Measurements from ENCODE around the gene ATAD2B.

- no peak for TF ChIP-seq CREB5 (CRISPR knock-in tag; IDR thresholded peaks at IDR 0.05; ENCODE audit: low read depth)
- TF ChIP-seq PATZ1 (CRISPR knock-in tag; IDR thresholded peaks at IDR 0.05; ENCODE audit: borderline replicate concordance) = no peak
- TF ChIP-seq ARNTL (CRISPR knock-in tag; IDR thresholded peaks at IDR 0.05; ENCODE audit: borderline replicate concordance, low read depth) = no peak
- TF ChIP-seq SNAI2 (CRISPR knock-in tag; IDR thresholded peaks at IDR 0.05) = no peak
- TF ChIP-seq CSRNP3 (CRISPR knock-in tag; IDR thresholded peaks at IDR 0.05) = no peak
- no peak for TF ChIP-seq ZNF565 (CRISPR knock-in tag; conservative IDR thresholded peaks at IDR 0.05; ENCODE audit: low read depth)
- TF ChIP-seq OSR1 (CRISPR knock-in tag; IDR thresholded peaks at IDR 0.05) = no peak
- no peak for TF ChIP-seq GLIS3 (CRISPR knock-in tag; IDR thresholded peaks at IDR 0.05)
Observed at GRCh38 chr2:23809150-23809549, 117.8 kb downstream of the ATAD2B start.
